Measurements from ENCODE around the gene CDS2. TPM values are rescaled to one million over a fixed set of nuclear protein-coding genes. Genes with fewer than 3 reads are reported as not detected.

The CDS2 gene
- total and polyA plus RNA-seq, 10 of the 15 experiments (the other 5 are each of a cell fraction or from before 2014, with no cell fraction given): 11.5 to 94.7 (median 23.1) TPM

- TF ChIP-seq, protein P1, sequence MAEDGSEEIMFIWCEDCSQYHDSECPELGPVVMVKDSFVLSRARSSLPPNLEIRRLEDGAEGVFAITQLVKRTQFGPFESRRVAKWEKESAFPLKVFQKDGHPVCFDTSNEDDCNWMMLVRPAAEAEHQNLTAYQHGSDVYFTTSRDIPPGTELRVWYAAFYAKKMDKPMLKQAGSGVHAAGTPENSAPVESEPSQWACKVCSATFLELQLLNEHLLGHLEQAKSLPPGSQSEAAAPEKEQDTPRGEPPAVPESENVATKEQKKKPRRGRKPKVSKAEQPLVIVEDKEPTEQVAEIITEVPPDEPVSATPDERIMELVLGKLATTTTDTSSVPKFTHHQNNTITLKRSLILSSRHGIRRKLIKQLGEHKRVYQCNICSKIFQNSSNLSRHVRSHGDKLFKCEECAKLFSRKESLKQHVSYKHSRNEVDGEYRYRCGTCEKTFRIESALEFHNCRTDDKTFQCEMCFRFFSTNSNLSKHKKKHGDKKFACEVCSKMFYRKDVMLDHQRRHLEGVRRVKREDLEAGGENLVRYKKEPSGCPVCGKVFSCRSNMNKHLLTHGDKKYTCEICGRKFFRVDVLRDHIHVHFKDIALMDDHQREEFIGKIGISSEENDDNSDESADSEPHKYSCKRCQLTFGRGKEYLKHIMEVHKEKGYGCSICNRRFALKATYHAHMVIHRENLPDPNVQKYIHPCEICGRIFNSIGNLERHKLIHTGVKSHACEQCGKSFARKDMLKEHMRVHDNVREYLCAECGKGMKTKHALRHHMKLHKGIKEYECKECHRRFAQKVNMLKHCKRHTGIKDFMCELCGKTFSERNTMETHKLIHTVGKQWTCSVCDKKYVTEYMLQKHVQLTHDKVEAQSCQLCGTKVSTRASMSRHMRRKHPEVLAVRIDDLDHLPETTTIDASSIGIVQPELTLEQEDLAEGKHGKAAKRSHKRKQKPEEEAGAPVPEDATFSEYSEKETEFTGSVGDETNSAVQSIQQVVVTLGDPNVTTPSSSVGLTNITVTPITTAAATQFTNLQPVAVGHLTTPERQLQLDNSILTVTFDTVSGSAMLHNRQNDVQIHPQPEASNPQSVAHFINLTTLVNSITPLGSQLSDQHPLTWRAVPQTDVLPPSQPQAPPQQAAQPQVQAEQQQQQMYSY (CRISPR knock-in tag; IDR thresholded peaks at IDR 0.05): no peak
- TF ChIP-seq RAD21 (IDR thresholded peaks at IDR 0.05; ENCODE audit: insufficient read depth, low read depth, low read length) (peak; percentile 85), EED (IDR thresholded peaks at IDR 0.05; ENCODE audit: low read depth) (0 out of 2 replicates have a peak, but pooled peaks have one; percentile 22), CTCF (IDR thresholded peaks at IDR 0.05 in 2 of 3, conservative IDR thresholded peaks at IDR 0.05 in 1 of 3; ENCODE audit: control insufficient read depth in 2 of 3, extremely low read depth in 1 of 3, insufficient read depth in 1 of 3, low read depth in 3 of 3, low read length in 3 of 3) (peak; percentile 72 to 85 (median 81)), ATF2 (IDR thresholded peaks at IDR 0.05; ENCODE audit: low read length) (no peak), WRNIP1 (IDR thresholded peaks at IDR 0.05; ENCODE audit: borderline replicate concordance, low read depth, low read length) (no peak), BCLAF1 (IDR thresholded peaks at IDR 0.05) (no peak), BHLHE40 (IDR thresholded peaks at IDR 0.05; ENCODE audit: borderline replicate concordance in 1 of 2, low read depth in 2 of 2, low read length in 1 of 2) (no peak), ATF3 (IDR thresholded peaks at IDR 0.05; ENCODE audit: borderline replicate concordance, extremely low read depth, low read depth, low read length) (no peak), SIN3A (IDR thresholded peaks at IDR 0.05; ENCODE audit: low read depth, low read length) (no peak), RBBP5 (conservative IDR thresholded peaks at IDR 0.05) (no peak), NR2C2 (IDR thresholded peaks at IDR 0.05; ENCODE audit: borderline replicate concordance, control insufficient read depth, insufficient read length, low read depth) (no peak), IKZF2 (IDR thresholded peaks at IDR 0.05) (peak in 1 of 2 experiments; percentile 54; a peak in 2 of 4 replicates), CHD4 (IDR thresholded peaks at IDR 0.05) (no peak)
- TF ChIP-seq, protein P2, sequence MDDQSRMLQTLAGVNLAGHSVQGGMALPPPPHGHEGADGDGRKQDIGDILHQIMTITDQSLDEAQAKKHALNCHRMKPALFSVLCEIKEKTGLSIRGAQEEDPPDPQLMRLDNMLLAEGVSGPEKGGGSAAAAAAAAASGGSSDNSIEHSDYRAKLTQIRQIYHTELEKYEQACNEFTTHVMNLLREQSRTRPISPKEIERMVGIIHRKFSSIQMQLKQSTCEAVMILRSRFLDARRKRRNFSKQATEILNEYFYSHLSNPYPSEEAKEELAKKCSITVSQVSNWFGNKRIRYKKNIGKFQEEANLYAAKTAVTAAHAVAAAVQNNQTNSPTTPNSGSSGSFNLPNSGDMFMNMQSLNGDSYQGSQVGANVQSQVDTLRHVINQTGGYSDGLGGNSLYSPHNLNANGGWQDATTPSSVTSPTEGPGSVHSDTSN (IDR thresholded peaks at IDR 0.05; ENCODE audit: insufficient replicate concordance, low read depth, low read length): no peak
Measured at GRCh38 chr20:5100684-5101347, 26.0 kb upstream of the CDS2 start (continued).

Measured in GM12878 (cell line).